K562 (cell line): ENCODE measurements around the gene E2F1. TPM values are rescaled to one million over a fixed set of nuclear protein-coding genes. Genes with fewer than 3 reads are reported as not detected.
A peak's percentile ranks its signal among the peaks of the same experiment; 100 is the strongest.

Experiments used
- ATAC-seq: fragments of 200-7000 bp; cut with Tn5 transposase; 3 replicates; pipeline ENCODE4 v1.9.1; 2020; ENCODE audit warnings: moderate library complexity
- BruUV-seq: library from RNA; stranded (reverse); fragments of 400-500 nt; replicated peaks from 2 replicates; lab custom pipeline; 2021; lab: Mats Ljungman, UMichigan
- CTCF ChIA-PET: fragments of 300-600 bp; formaldehyde crosslinking; extraction: SDS; loops from one replicate; lab custom pipeline; 2021; ENCODE audit warnings: low intra/inter-chr PET ratio; lab: Yijun Ruan, JAX
- POLR2A ChIA-PET: fragments of 300-600, 350-650 bp; sonication (Branson Sonifier 250); formaldehyde crosslinking; extraction: SDS; loops from one replicate; lab custom pipeline; 2021; ENCODE audit warnings: antibody characterized with exemption, inconsistent platforms; lab: Yijun Ruan, JAX
- DNase-seq, 4 experiments: peaks; one replicate each; pipeline versions ENCODE4 v3.0.0 to v3.0.0-alpha.2; 2011 to 2018; ENCODE audit warnings: low spot score in 3 of 4, mixed read lengths in 3 of 4; ENCODE audit errors: extremely low read depth in 1 of 4
- FAIRE-seq: peaks from 2 replicates; lab custom pipeline; 2011; peaks lifted over from hg19 to GRCh38; lab: Jason Lieb, UNC
- H2AFZ ChIP-seq: 2 replicates; pipeline ENCODE4 v1.6.0; 2011; ENCODE audit warnings: low read depth, low read length, control low read depth, inconsistent platforms
- H3K27ac ChIP-seq: fragments of 200-600 bp; 3 replicates; pipeline ENCODE4 v1.8.0; 2011; ENCODE audit warnings: low read depth, mild to moderate bottlenecking, control low read depth, inconsistent platforms, low read length, moderate library complexity, mixed read lengths; ENCODE audit errors: extremely low read depth
- H3K27me3 ChIP-seq, 2 experiments: fragments of 300-600 bp in 1 of 2; 2 replicates in 1 of 2; 3 replicates in 1 of 2; pipeline versions ENCODE4 v1.6.0 to v1.8.0; 2011; ENCODE audit warnings: inconsistent platforms in 2 of 2, low read length in 2 of 2, mild to moderate bottlenecking in 1 of 2, mixed read lengths in 1 of 2, moderate library complexity in 1 of 2; ENCODE audit not compliant: control insufficient read depth in 2 of 2, insufficient read depth in 2 of 2
- H3K36me3 ChIP-seq: fragments of 300-600 bp; 3 replicates; pipeline ENCODE4 v1.8.0; 2011; ENCODE audit warnings: mild to moderate bottlenecking, low read length, inconsistent platforms; ENCODE audit not compliant: control insufficient read depth, insufficient read depth
- H3K4me1 ChIP-seq, 2 experiments: fragments of 200-600 bp in 1 of 2; replicated peaks in 1 of 2; 2 replicates in 1 of 2; 3 replicates in 1 of 2; pipeline versions ENCODE4 v1.5.1 to v1.8.0; 2011; ENCODE audit warnings: inconsistent platforms in 2 of 2, low read length in 2 of 2, mild to moderate bottlenecking in 1 of 2, mixed read lengths in 1 of 2, moderate library complexity in 1 of 2; ENCODE audit not compliant: control insufficient read depth in 2 of 2, insufficient read depth in 2 of 2
- H3K4me2 ChIP-seq: 2 replicates; pipeline ENCODE4 v1.6.1; 2011; ENCODE audit warnings: low read length, control low read depth, inconsistent platforms, mixed read lengths; ENCODE audit not compliant: insufficient read depth
- H3K4me3 ChIP-seq: fragments of 200-600 bp; sonication (generic), shearing (Covaris generic); 2 replicates; pipeline ENCODE4 v1.5.1; 2016; ENCODE audit warnings: control low read depth, inconsistent platforms
- H3K79me2 ChIP-seq: fragments of 200-600 bp; 3 replicates; pipeline ENCODE4 v1.8.0; 2011; ENCODE audit warnings: low read length, inconsistent platforms; ENCODE audit not compliant: control insufficient read depth, insufficient read depth
- H3K9ac ChIP-seq, 2 experiments: 2 replicates each; pipeline versions ENCODE4 v1.6.0 to v1.6.1; 2011; ENCODE audit warnings: low read depth in 2 of 2, low read length in 2 of 2, control low read depth in 1 of 2, inconsistent platforms in 1 of 2, mild to moderate bottlenecking in 1 of 2, mixed read lengths in 1 of 2; ENCODE audit not compliant: insufficient read depth in 1 of 2
- H3K9me1 ChIP-seq: one replicate; pipeline ENCODE4 v1.6.0; 2011; ENCODE audit warnings: inconsistent platforms, mild to moderate bottlenecking, low read length, moderate library complexity; ENCODE audit not compliant: control insufficient read depth, insufficient read depth
- H3K9me3 ChIP-seq: replicated peaks from 2 replicates; pipeline ENCODE4 v1.5.1; 2011; ENCODE audit warnings: low read depth, low read length, inconsistent platforms; ENCODE audit not compliant: control insufficient read depth, insufficient read depth
- H4K20me1 ChIP-seq: replicated peaks from 2 replicates; pipeline ENCODE4 v1.6.1; 2011; ENCODE audit warnings: low read length, inconsistent platforms, mixed read lengths; ENCODE audit not compliant: control insufficient read depth, insufficient read depth
- CBX5 ChIP-seq: IDR thresholded peaks from 2 replicates; pipeline ENCODE4 v1.6.1; 2014; ENCODE audit warnings: low read depth, borderline replicate concordance
- FIP1L1 ChIP-seq: fragments of 200-400 bp; formaldehyde crosslinking; IDR thresholded peaks from 2 replicates; pipeline ENCODE4 v1.6.1; 2018; ENCODE audit warnings: mild to moderate bottlenecking, low read depth, low read length; ENCODE audit not compliant: poor library complexity, severe bottlenecking
- IFI16 ChIP-seq: fragments of 250-450 bp; sonication (Bioruptor Pico); IDR thresholded peaks from 2 replicates; pipeline ENCODE4 v2.1.2; 2022; ENCODE audit warnings: mild to moderate bottlenecking, inconsistent platforms
- KDM1A ChIP-seq, 2 experiments: fragments of 450-650 bp; IDR thresholded peaks; 2 replicates each; pipeline ENCODE4 v1.6.1; 2016; ENCODE audit warnings: mild to moderate bottlenecking in 2 of 2
- NFRKB ChIP-seq: fragments of 450-650 bp; IDR thresholded peaks from 2 replicates; pipeline ENCODE4 v1.6.1; 2016; ENCODE audit warnings: low read depth
- PHB ChIP-seq: fragments of 250-450 bp; sonication (Bioruptor Pico); IDR thresholded peaks from 2 replicates; pipeline ENCODE4 v1.5.0; 2021
- RAD21 ChIP-seq, 2 experiments: fragments of 250-450 bp in 1 of 2; fragments of 450-650 bp in 1 of 2; sonication (Bioruptor Pico) in 1 of 2; formaldehyde crosslinking in 1 of 2; IDR thresholded peaks in 1 of 2; conservative IDR thresholded peaks in 1 of 2; 2 replicates each; pipeline versions ENCODE4 v1.4.0 to v1.8.0; 2020 to 2022; ENCODE audit warnings: mild to moderate bottlenecking in 2 of 2, moderate library complexity in 1 of 2
- RBM15 ChIP-seq: fragments of 200-400 bp; formaldehyde crosslinking; IDR thresholded peaks from 2 replicates; pipeline ENCODE4 v1.6.1; 2018; ENCODE audit warnings: mild to moderate bottlenecking, low read length, moderate library complexity; ENCODE audit not compliant: insufficient read depth
- TFAP4 ChIP-seq: sonication (generic); formaldehyde crosslinking; IDR thresholded peaks from 2 replicates; pipeline ENCODE4 v1.8.0; 2022; ENCODE audit warnings: missing genetic modification reagents, mild to moderate bottlenecking, moderate library complexity, borderline replicate concordance
- U2AF1 ChIP-seq: fragments of 200-400 bp; formaldehyde crosslinking; optimal IDR thresholded peaks from 2 replicates; pipeline ENCODE3; 2017; ENCODE audit warnings: mild to moderate bottlenecking, low read depth, low read length, moderate library complexity
- ZKSCAN1 ChIP-seq: fragments of 150-350 bp; IDR thresholded peaks from 2 replicates; pipeline ENCODE4 v1.6.1; 2016; ENCODE audit warnings: low read depth, low read length
- ZNF143 ChIP-seq: sonication (generic); formaldehyde crosslinking; IDR thresholded peaks from 2 replicates; pipeline ENCODE4 v1.9.0; 2022; ENCODE audit warnings: mild to moderate bottlenecking, missing genetic modification reagents
- ZNF280A ChIP-seq: fragments of 450-650 bp; IDR thresholded peaks from 2 replicates; pipeline ENCODE4 v1.6.1; 2018; ENCODE audit warnings: mild to moderate bottlenecking, low read depth; ENCODE audit not compliant: partially characterized antibody
- ZNF695 ChIP-seq: fragments of 450-650 bp; formaldehyde crosslinking; IDR thresholded peaks from 2 replicates; pipeline ENCODE4 v1.4.0; 2020; ENCODE audit warnings: mild to moderate bottlenecking, moderate library complexity
- WGBS: fragments of 100-300 bp; shearing (Covaris generic); methylation state at CpG from one replicate; pipeline ENCODE4 v1.1.6; 2016; ENCODE audit warnings: low coverage, mixed read lengths; ENCODE audit not compliant: insufficient coverage; ENCODE audit errors: missing lambda C conversion rate; 5-methylcytosine and 5-hydroxymethylcytosine counted together
- in situ Hi-C: fragments of 300-500 bp; cut with MboI; formaldehyde crosslinking; loops from 4 replicates; pipeline ENCODE4 v1.15.0; 2018; ENCODE audit warnings: inconsistent platforms, mixed read lengths
- intact Hi-C: fragments of 100-400 bp; cut with micrococcal nuclease; formaldehyde crosslinking; loops from 2 replicates; pipeline ENCODE4 v1.14.2; 2022
- polyA plus RNA-seq, 8 experiments: library from polyadenylated mRNA; depleted of rRNA in 4 of 8; stranded (reverse) in 5 of 8; unstranded in 3 of 8; fragments of >200 nt; fragmentation: Nextera tagmentation in 2 of 8; fragmentation: Illumina TruSeq in 1 of 8; extraction: Ambion mirVana in 2 of 8; extraction: Trizol in 1 of 8; gene quantifications; 2 replicates each; pipeline versions ENCODE4 v1.2.1 to v1.2.3, GENCODE V29; 2011 to 2014; ENCODE audit warnings: inconsistent platforms in 1 of 8, missing spikeins in 1 of 8
- total RNA-seq, 7 experiments: library from RNA; depleted of rRNA in 6 of 7; stranded (reverse); fragments of >200 nt in 6 of 7; fragmentation: Illumina TruSeq in 2 of 7; extraction: Trizol in 2 of 7; gene quantifications; 2 replicates each; pipeline versions ENCODE4 v1.2.1 to v1.2.3, GENCODE V29; 2011 to 2021; ENCODE audit warnings: low replicate concordance in 1 of 7
- TF ChIP-seq, protein P1 (sequence below): fragments of 250-450 bp; sonication (Bioruptor Pico); IDR thresholded peaks from 2 replicates; pipeline ENCODE4 v1.8.0; 2021; ENCODE audit warnings: mild to moderate bottlenecking, moderate library complexity

The E2F1 gene
- total and polyA plus RNA-seq, 9 of the 15 experiments (the other 6 are each of a cell fraction or from before 2014, with no cell fraction given), result 0.14 to 30.6 (median 13.1) TPM

GRCh38 chr20:33667676-33668465 lies 18.3 kb downstream of the E2F1 start:
- H3K36me3 ChIP-seq, result peaks cover 54% of the 10 kb centered on the region
- H3K4me3 ChIP-seq, result no peak overlapping the region
- H3K9me3 ChIP-seq, result no peaks in the 10 kb centered on the region
- POLR2A ChIA-PET, result interaction anchor here (0.6 to 5.4 kb wide), 6 partner anchors 12 to 400 kb away, joined by 3 to 51 read pairs (median 3); partner anchors contain the start of gene CBFA2T2
- no peak for FAIRE-seq
- H3K9ac ChIP-seq, result no peak overlapping the region; a peak in 1 of 4 replicates
- 97% methylated on average over 26 of the region's 47 CpGs for WGBS
- ATAC-seq, result peak; percentile 14
- CTCF ChIA-PET, result interaction anchor here (0.9 kb wide), 1 partner anchor 210 kb away, joined by 4 read pairs; no protein-coding TSS in a partner anchor
- DNase-seq, result peak; percentile 56 to 69 (median 60)
- peaks cover 28% of the 10 kb centered on the region for H3K79me2 ChIP-seq
- BruUV-seq, result no TSS peak
- in situ Hi-C loops (loop anchor here (5.0 kb wide), 1 partner anchor 59 kb away; no protein-coding TSS in a partner anchor), intact Hi-C loops (loop anchor here (2.0 kb wide), 1 partner anchor 65 kb away; no protein-coding TSS in a partner anchor)
- H3K27ac ChIP-seq, result no peak overlapping the region
- H3K9me1 ChIP-seq, result peaks cover 5% of the 10 kb centered on the region
- no peaks in the 10 kb centered on the region for H3K27me3 ChIP-seq
- no peak overlapping the region for H3K4me2 ChIP-seq
- H4K20me1 ChIP-seq, result peaks cover 7% of the 10 kb centered on the region; the same call in 1 of the 2 replicates
- H2AFZ ChIP-seq, result no peak overlapping the region
- peaks cover 24 to 63% of the 10 kb centered on the region in 2 experiments for H3K4me1 ChIP-seq
- TF ChIP-seq RBM15, result no peak
- peak; percentile 61; the same call in 1 of the 2 replicates for TF ChIP-seq TFAP4 (CRISPR knock-in tag)
- no peak for TF ChIP-seq NFRKB
- TF ChIP-seq FIP1L1, result peak; percentile 25
- no peak for TF ChIP-seq ZNF143 (CRISPR knock-in tag)
- TF ChIP-seq ZNF280A, result no peak
- no peak for TF ChIP-seq ZNF695 (CRISPR knock-in tag)
- TF ChIP-seq, protein P1, sequence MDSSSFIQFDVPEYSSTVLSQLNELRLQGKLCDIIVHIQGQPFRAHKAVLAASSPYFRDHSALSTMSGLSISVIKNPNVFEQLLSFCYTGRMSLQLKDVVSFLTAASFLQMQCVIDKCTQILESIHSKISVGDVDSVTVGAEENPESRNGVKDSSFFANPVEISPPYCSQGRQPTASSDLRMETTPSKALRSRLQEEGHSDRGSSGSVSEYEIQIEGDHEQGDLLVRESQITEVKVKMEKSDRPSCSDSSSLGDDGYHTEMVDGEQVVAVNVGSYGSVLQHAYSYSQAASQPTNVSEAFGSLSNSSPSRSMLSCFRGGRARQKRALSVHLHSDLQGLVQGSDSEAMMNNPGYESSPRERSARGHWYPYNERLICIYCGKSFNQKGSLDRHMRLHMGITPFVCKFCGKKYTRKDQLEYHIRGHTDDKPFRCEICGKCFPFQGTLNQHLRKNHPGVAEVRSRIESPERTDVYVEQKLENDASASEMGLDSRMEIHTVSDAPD, result peak; percentile 97
- peak; percentile 96 for TF ChIP-seq ZKSCAN1
- no peak for TF ChIP-seq KDM1A (IDR thresholded peaks at IDR 0.05)
- TF ChIP-seq RAD21 (CRISPR knock-in tag; conservative IDR thresholded peaks at IDR 0.05 in 1 of 2, IDR thresholded peaks at IDR 0.05 in 1 of 2), result peak in 1 of 2 experiments; percentile 51; a peak in 2 of 4 replicates
- 0 out of 2 replicates have a peak, but pooled peaks have one; percentile 13 for TF ChIP-seq CBX5
- TF ChIP-seq IFI16 (CRISPR knock-in tag), result no peak
- peak; percentile 55 for TF ChIP-seq U2AF1
- TF ChIP-seq PHB, result no peak
